H1 (cell line): ENCODE measurements around the gene ELANE. TPM values are rescaled to one million over a fixed set of nuclear protein-coding genes. Genes with fewer than 3 reads are reported as not detected.
A peak's percentile ranks its signal among the peaks of the same experiment; 100 is the strongest.

Experiments
- CTCF ChIA-PET: fragments of 300-600 bp; sonication (Branson Sonifier 250); formaldehyde crosslinking; loops from one replicate; lab custom pipeline; 2021; ENCODE audit not compliant: partially characterized antibody; lab: Charles Lee
- POLR2A ChIA-PET: fragments of 300-600 bp; sonication (Branson Sonifier 250); formaldehyde crosslinking; loops from one replicate; lab custom pipeline; 2021; ENCODE audit warnings: inconsistent platforms; ENCODE audit not compliant: partially characterized antibody; lab: Charles Lee
- DNase-seq, 2 experiments: peaks; one replicate each; pipeline versions ENCODE4 v3.0.0 to v3.0.0-alpha.2; 2010 to 2022; ENCODE audit warnings: low spot score in 2 of 2, low read depth in 1 of 2, mixed read lengths in 1 of 2
- FAIRE-seq: peaks from 2 replicates; lab custom pipeline; 2011; peaks lifted over from hg19 to GRCh38; lab: Jason Lieb, UNC
- H2AFZ ChIP-seq: 2 replicates; pipeline ENCODE4 v1.8.1; 2012; ENCODE audit warnings: low read length, inconsistent platforms
- H2AK5ac ChIP-seq: 2 replicates; pipeline ENCODE4 v1.6.1; 2013; ENCODE audit warnings: low read depth, low read length
- H2BK120ac ChIP-seq: replicated peaks from 2 replicates; pipeline ENCODE3; 2013; ENCODE audit warnings: low read depth, low read length, inconsistent platforms
- H2BK12ac ChIP-seq: 2 replicates; pipeline ENCODE4 v1.6.1; 2013; ENCODE audit warnings: low read depth, low read length
- H2BK15ac ChIP-seq: 2 replicates; pipeline ENCODE4 v1.6.1; 2013; ENCODE audit warnings: low read length
- H2BK20ac ChIP-seq: 2 replicates; pipeline ENCODE4 v1.6.1; 2013; ENCODE audit warnings: low read length
- H2BK5ac ChIP-seq: 2 replicates; pipeline ENCODE4 v1.6.1; 2013; ENCODE audit warnings: low read depth, low read length
- H3K14ac ChIP-seq: 2 replicates; pipeline ENCODE4 v1.6.1; 2013; ENCODE audit warnings: inconsistent platforms; ENCODE audit not compliant: insufficient read length
- H3K18ac ChIP-seq: 2 replicates; pipeline ENCODE4 v1.6.1; 2013; ENCODE audit warnings: low read length; ENCODE audit errors: extremely low read depth
- H3K23ac ChIP-seq: 2 replicates; pipeline ENCODE4 v1.6.1; 2013; ENCODE audit warnings: inconsistent platforms; ENCODE audit not compliant: insufficient read length
- H3K23me2 ChIP-seq: 2 replicates; pipeline ENCODE4 v1.6.1; 2013; ENCODE audit warnings: low read depth, low read length
- H3K27ac ChIP-seq: 2 replicates; pipeline ENCODE4 v1.6.1; 2011; ENCODE audit warnings: low read depth, low read length, inconsistent platforms
- H3K27me3 ChIP-seq, 4 experiments: replicated peaks in 1 of 4; 1 replicate in 1 of 4; 2 replicates in 3 of 4; pipeline versions ENCODE4 v1.6.1 to v1.8.1; 2011 to 2013; ENCODE audit warnings: low read length in 3 of 4, mild to moderate bottlenecking in 3 of 4, inconsistent platforms in 2 of 4, mixed read lengths in 2 of 4, moderate library complexity in 1 of 4; ENCODE audit not compliant: control insufficient read depth in 3 of 4, insufficient read depth in 3 of 4; ENCODE audit errors: extremely low read depth in 1 of 4
- H3K36me3 ChIP-seq, 4 experiments: 2 replicates each; pipeline versions ENCODE4 v1.6.1 to v1.8.1; 2011 to 2013; ENCODE audit warnings: mild to moderate bottlenecking in 4 of 4, low read length in 3 of 4, moderate library complexity in 2 of 4, control low read depth in 1 of 4, inconsistent platforms in 1 of 4; ENCODE audit not compliant: insufficient read depth in 4 of 4, control insufficient read depth in 2 of 4
- H3K4ac ChIP-seq: replicated peaks from 2 replicates; pipeline ENCODE3; 2013; ENCODE audit warnings: low read length, low read depth, mixed read lengths, inconsistent platforms; ENCODE audit not compliant: insufficient read length
- H3K4me1 ChIP-seq, 4 experiments: replicated peaks in 1 of 4; 1 replicate in 1 of 4; 2 replicates in 3 of 4; pipeline versions ENCODE4 v1.6.1 to v1.8.1; 2011 to 2013; ENCODE audit warnings: low read length in 3 of 4, inconsistent platforms in 2 of 4, mixed read lengths in 1 of 4; ENCODE audit not compliant: insufficient read depth in 4 of 4, control insufficient read depth in 3 of 4
- H3K4me2 ChIP-seq, 2 experiments: 2 replicates each; pipeline versions ENCODE4 v1.6.1 to v1.8.1; 2011 to 2013; ENCODE audit warnings: low read depth in 2 of 2, low read length in 2 of 2, control low read depth in 1 of 2, inconsistent platforms in 1 of 2, mild to moderate bottlenecking in 1 of 2; ENCODE audit not compliant: insufficient read depth in 1 of 2
- H3K4me3 ChIP-seq, 4 experiments: fragments of 200-600, 300-600 bp in 1 of 4; sonication (generic), shearing (Covaris generic), sonication (Bioruptor Twin) in 1 of 4; 2 replicates each; pipeline versions ENCODE4 v1.5.1 to v1.8.1; 2011 to 2016; ENCODE audit warnings: low read length in 4 of 4, low read depth in 3 of 4, control low read depth in 2 of 4, inconsistent platforms in 2 of 4, mild to moderate bottlenecking in 2 of 4, mixed read lengths in 1 of 4, moderate library complexity in 1 of 4; ENCODE audit not compliant: insufficient read depth in 2 of 4; ENCODE audit errors: extremely low read depth in 1 of 4
- H3K56ac ChIP-seq: replicated peaks from 2 replicates; pipeline ENCODE3; 2013; ENCODE audit warnings: low read depth, mild to moderate bottlenecking, mixed read lengths, low read length, inconsistent platforms; ENCODE audit not compliant: insufficient read length
- H3K79me1 ChIP-seq: 2 replicates; pipeline ENCODE4 v1.6.1; 2013; ENCODE audit warnings: low read depth, low read length, control low read depth
- H3K79me2 ChIP-seq, 2 experiments: 2 replicates each; pipeline versions ENCODE4 v1.6.1 to v1.8.1; 2012 to 2013; ENCODE audit warnings: low read length in 2 of 2, mild to moderate bottlenecking in 2 of 2, inconsistent platforms in 1 of 2; ENCODE audit not compliant: insufficient read depth in 2 of 2, control insufficient read depth in 1 of 2
- H3K9ac ChIP-seq, 4 experiments: replicated peaks in 1 of 4; 1 replicate in 1 of 4; 2 replicates in 3 of 4; pipeline versions ENCODE4 v1.6.1 to v1.8.1; 2011 to 2013; ENCODE audit warnings: low read depth in 3 of 4, low read length in 3 of 4, control low read depth in 2 of 4, mild to moderate bottlenecking in 2 of 4, moderate library complexity in 2 of 4, inconsistent platforms in 1 of 4; ENCODE audit errors: extremely low read depth in 1 of 4
- H3K9me3 ChIP-seq, 2 experiments: 2 replicates each; pipeline versions ENCODE4 v1.6.1 to v1.8.1; 2012 to 2013; ENCODE audit warnings: mild to moderate bottlenecking in 2 of 2, moderate library complexity in 2 of 2, control low read depth in 1 of 2, inconsistent platforms in 1 of 2, low read depth in 1 of 2, low read length in 1 of 2, mixed read lengths in 1 of 2; ENCODE audit not compliant: insufficient read depth in 2 of 2
- H4K20me1 ChIP-seq, 2 experiments: replicated peaks in 1 of 2; 2 replicates each; pipeline versions ENCODE3 to v1.8.1; 2011 to 2013; ENCODE audit warnings: inconsistent platforms in 2 of 2, low read length in 2 of 2, mild to moderate bottlenecking in 1 of 2; ENCODE audit not compliant: insufficient read depth in 2 of 2, control insufficient read depth in 1 of 2
- H4K5ac ChIP-seq: 2 replicates; pipeline ENCODE4 v1.6.1; 2013; ENCODE audit warnings: low read length, low read depth, mixed read lengths, inconsistent platforms; ENCODE audit not compliant: insufficient read length
- H4K8ac ChIP-seq: 2 replicates; pipeline ENCODE4 v1.8.0; 2013; ENCODE audit warnings: mild to moderate bottlenecking, moderate library complexity, low read length, inconsistent platforms; ENCODE audit not compliant: insufficient read depth; ENCODE audit errors: extremely low read depth
- H4K91ac ChIP-seq: replicated peaks from 2 replicates; pipeline ENCODE3; 2013; ENCODE audit warnings: low read length, mixed read lengths, inconsistent platforms; ENCODE audit not compliant: insufficient read length
- CBX8 ChIP-seq: fragments of 300-800, 300-1000 bp; sonication (generic); IDR thresholded peaks from 2 replicates; pipeline ENCODE4 v1.7.1; 2016; ENCODE audit warnings: low read depth, low read length, borderline replicate concordance
- EP300 ChIP-seq, 2 experiments: IDR thresholded peaks; 1 replicate in 1 of 2; 2 replicates in 1 of 2; pipeline ENCODE4 v1.6.1; 2011 to 2012; ENCODE audit warnings: low read depth in 2 of 2, low read length in 2 of 2, mild to moderate bottlenecking in 2 of 2, borderline replicate concordance in 1 of 2, inconsistent platforms in 1 of 2, moderate library complexity in 1 of 2
- JUND ChIP-seq: IDR thresholded peaks from 2 replicates; pipeline ENCODE4 v1.6.1; 2011; ENCODE audit warnings: mild to moderate bottlenecking, improper control_type of control experiment, low read length
- POU5F1 ChIP-seq: IDR thresholded peaks from 2 replicates; pipeline ENCODE4 v1.6.1; 2011; ENCODE audit warnings: low read depth, mild to moderate bottlenecking, low read length, moderate library complexity
- RNF2 ChIP-seq: fragments of 200-900, 300-1000 bp; sonication (generic); IDR thresholded peaks from 2 replicates; pipeline ENCODE4 v1.7.1; 2016; ENCODE audit warnings: borderline replicate concordance, low read depth, mild to moderate bottlenecking, antibody characterized with exemption, low read length; ENCODE audit not compliant: poor library complexity, severe bottlenecking; ENCODE audit errors: missing control alignments
- YY1 ChIP-seq: IDR thresholded peaks from 2 replicates; pipeline ENCODE4 v1.6.1; 2011; ENCODE audit warnings: low read depth, mild to moderate bottlenecking, low read length
- WGBS, 2 experiments: shearing (Covaris generic) in 1 of 2; methylation state at CpG; one replicate each; pipeline versions ENCODE4 v1.1.6 to v1.1.7; 2013 to 2015; ENCODE audit warnings: low lambda C conversion rate in 2 of 2, mixed read lengths in 2 of 2, inconsistent platforms in 1 of 2, low coverage in 1 of 2, missing lambda C conversion rate in 1 of 2; ENCODE audit not compliant: insufficient replicate concordance in 2 of 2, insufficient coverage in 1 of 2, insufficient read length in 1 of 2; ENCODE audit errors: extremely low coverage in 1 of 2, missing lambda C conversion rate in 1 of 2; 5-methylcytosine and 5-hydroxymethylcytosine counted together
- polyA plus RNA-seq, 7 experiments: library from polyadenylated mRNA; depleted of rRNA in 3 of 7; stranded (reverse) in 5 of 7; unstranded in 2 of 7; fragments of >200 nt in 5 of 7; fragments of 200-250 nt in 2 of 7; gene quantifications; 1 replicate in 5 of 7; 2 replicates in 1 of 7; 4 replicates in 1 of 7; pipeline versions ENCODE4 v1.2.1 to v1.2.3, GENCODE V29; 2011 to 2013; ENCODE audit warnings: missing spikeins in 2 of 7, mixed read lengths in 2 of 7
- total RNA-seq: library from RNA; stranded (reverse); fragmentation: NEBNext Ultra II Directional; extraction: Animal tissue kit (Norgen Biotek cat#: 25700); gene quantifications from 2 replicates; pipeline ENCODE4 v1.2.1, GENCODE V29; 2021
- TF ChIP-seq, protein P1 (sequence below), 3 experiments: IDR thresholded peaks; 1 replicate in 2 of 3; 2 replicates in 1 of 3; pipeline versions ENCODE4 v1.5.1 to v1.6.1; 2011; ENCODE audit warnings: low read length in 3 of 3, mild to moderate bottlenecking in 3 of 3, inconsistent platforms in 2 of 3, low read depth in 1 of 3, moderate library complexity in 1 of 3; ENCODE audit not compliant: insufficient read depth in 1 of 3; ENCODE audit errors: control extremely low read depth in 1 of 3

The ELANE gene
- total and polyA plus RNA-seq, 2 of the 8 experiments (the other 6 are each of a cell fraction or from before 2014, with no cell fraction given), result not detected

DNA sequence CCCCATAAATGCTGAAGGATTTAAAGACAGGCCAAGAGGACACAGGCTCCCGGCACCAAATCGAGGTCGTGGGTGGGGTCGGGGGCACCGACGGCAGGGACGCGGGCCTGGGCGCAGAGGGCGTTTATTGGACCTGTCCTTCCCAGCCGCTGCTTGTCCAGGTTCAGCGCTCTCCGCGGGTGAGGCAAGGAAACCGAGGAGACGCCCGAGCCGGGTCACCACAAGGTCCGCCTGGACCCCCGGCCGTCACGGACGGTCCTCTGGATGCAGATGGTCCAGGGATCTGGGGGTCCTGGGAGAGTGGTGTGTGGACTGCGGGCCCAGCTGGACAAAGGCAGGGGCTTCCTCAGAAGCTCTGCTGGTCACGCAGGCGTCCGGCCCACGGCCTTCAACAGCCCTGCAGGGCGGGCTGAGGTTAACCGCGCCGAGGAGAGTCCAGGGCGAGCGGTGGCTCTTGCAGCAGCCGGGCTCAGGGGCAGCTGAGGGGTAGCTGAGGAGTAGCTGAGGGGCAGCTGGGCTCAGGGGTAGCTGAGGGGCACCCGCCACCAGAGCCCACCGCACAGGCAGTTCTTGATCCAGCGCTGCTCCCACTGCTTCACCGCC lies 15.9 kb downstream of the ELANE start:
- H3K27me3 ChIP-seq, result peaks cover 0 to 4% (median 0%) of the 10 kb centered on the region in 4 experiments; a peak in 2 of 7 replicates
- H3K4ac ChIP-seq, result peak overlapping the region; percentile 78
- H4K91ac ChIP-seq, result no peak overlapping the region
- no peak overlapping the region; a peak in 1 of 7 replicates for H3K9ac ChIP-seq
- no peaks in the 10 kb centered on the region for H3K79me2 ChIP-seq
- 94% methylated on average over 29 of the region's 39 CpGs; no CpG with 5 or more reads in 1 of the 2 experiments for WGBS, 2 experiments
- FAIRE-seq, result no peak
- H4K8ac ChIP-seq, result peak overlapping the region; percentile 71; the same call in 1 of the 2 replicates
- no peak overlapping the region for H3K23ac ChIP-seq
- H2BK15ac ChIP-seq, result no peak overlapping the region
- no peak overlapping the region for H2BK5ac ChIP-seq
- no peak for DNase-seq
- H2BK12ac ChIP-seq, result peak overlapping the region; percentile 87; the same call in 1 of the 2 replicates
- no peaks in the 10 kb centered on the region; the same call in 1 of the 2 replicates for H3K79me1 ChIP-seq
- H3K4me3 ChIP-seq, result no peak overlapping the region
- H3K9me3 ChIP-seq, result peaks cover 0 to 3% of the 10 kb centered on the region in 2 experiments; a peak in 1 of 4 replicates
- H3K18ac ChIP-seq, result 0 out of 2 replicates have a peak overlapping the region, but pooled peaks have one; percentile 71
- H3K36me3 ChIP-seq, result peaks cover 0 to 12% (median 0%) of the 10 kb centered on the region in 4 experiments; a peak in 2 of 8 replicates
- peaks cover 4 to 8% of the 10 kb centered on the region in 2 experiments for H4K20me1 ChIP-seq
- no peak overlapping the region for H3K27ac ChIP-seq
- H3K4me2 ChIP-seq, result peak overlapping the region in 1 of 2 experiments; percentile 35; a peak in 2 of 4 replicates
- no peak overlapping the region for H2BK20ac ChIP-seq
- H2AK5ac ChIP-seq, result no peak overlapping the region
- H3K23me2 ChIP-seq, result no peaks in the 10 kb centered on the region
- peaks cover 3 to 18% (median 7%) of the 10 kb centered on the region in 4 experiments for H3K4me1 ChIP-seq
- POLR2A ChIA-PET, result interaction anchor here (0.6 to 0.8 kb wide), 2 partner anchors 53 to 70 kb away, joined by 3 read pairs; no protein-coding TSS in a partner anchor
- H3K56ac ChIP-seq, result no peak overlapping the region
- TF ChIP-seq EP300 (IDR thresholded peaks at IDR 0.05; ENCODE audit: borderline replicate concordance in 1 of 2, low read depth in 2 of 2, low read length in 2 of 2), result no peak
- TF ChIP-seq JUND, result no peak
- TF ChIP-seq CBX8, result no peak
- TF ChIP-seq POU5F1, result no peak
- no peak for TF ChIP-seq RNF2
- TF ChIP-seq, protein P1, sequence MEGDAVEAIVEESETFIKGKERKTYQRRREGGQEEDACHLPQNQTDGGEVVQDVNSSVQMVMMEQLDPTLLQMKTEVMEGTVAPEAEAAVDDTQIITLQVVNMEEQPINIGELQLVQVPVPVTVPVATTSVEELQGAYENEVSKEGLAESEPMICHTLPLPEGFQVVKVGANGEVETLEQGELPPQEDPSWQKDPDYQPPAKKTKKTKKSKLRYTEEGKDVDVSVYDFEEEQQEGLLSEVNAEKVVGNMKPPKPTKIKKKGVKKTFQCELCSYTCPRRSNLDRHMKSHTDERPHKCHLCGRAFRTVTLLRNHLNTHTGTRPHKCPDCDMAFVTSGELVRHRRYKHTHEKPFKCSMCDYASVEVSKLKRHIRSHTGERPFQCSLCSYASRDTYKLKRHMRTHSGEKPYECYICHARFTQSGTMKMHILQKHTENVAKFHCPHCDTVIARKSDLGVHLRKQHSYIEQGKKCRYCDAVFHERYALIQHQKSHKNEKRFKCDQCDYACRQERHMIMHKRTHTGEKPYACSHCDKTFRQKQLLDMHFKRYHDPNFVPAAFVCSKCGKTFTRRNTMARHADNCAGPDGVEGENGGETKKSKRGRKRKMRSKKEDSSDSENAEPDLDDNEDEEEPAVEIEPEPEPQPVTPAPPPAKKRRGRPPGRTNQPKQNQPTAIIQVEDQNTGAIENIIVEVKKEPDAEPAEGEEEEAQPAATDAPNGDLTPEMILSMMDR (IDR thresholded peaks at IDR 0.05; ENCODE audit: control extremely low read depth in 1 of 3, insufficient read depth in 1 of 3, low read depth in 1 of 3, low read length in 3 of 3), result no peak
- TF ChIP-seq YY1, result no peak
- CTCF ChIA-PET, result interaction anchor here (0.6 to 2.6 kb wide), 10 partner anchors 35 to 370 kb away, joined by 3 to 8 read pairs (median 4); no protein-coding TSS in a partner anchor
- H3K14ac ChIP-seq, result no peak overlapping the region
- H2AFZ ChIP-seq, result no peak overlapping the region
- no peak overlapping the region for H2BK120ac ChIP-seq
- H4K5ac ChIP-seq, result no peak overlapping the region
